ENCODE data around the gene DICER1.

DICER1 gene

GRCh38 chr14:95121911-95122620 is 35.3 kb downstream of the DICER1 start:
- DNase-seq (ENCODE audit: low read depth) = no peak
- TF ChIP-seq CTCF (IDR thresholded peaks at IDR 0.05; ENCODE audit: low read depth, low read length, missing control alignments) = no peak
- H3K4me3 ChIP-seq (ENCODE audit: low read depth, low read length) = no peak overlapping the region
- in situ Hi-C loops (cut with HindIII; ENCODE audit: low sequenced_read_pairs) = no loop called here

GRCh38 chr14:95119336-95119735 is 38.0 kb downstream of the DICER1 start:
- no peak for DNase-seq (ENCODE audit: low read depth)
- no peak for TF ChIP-seq CTCF (IDR thresholded peaks at IDR 0.05; ENCODE audit: low read depth, low read length, missing control alignments)
- H3K4me3 ChIP-seq (ENCODE audit: low read depth, low read length) = no peak overlapping the region
- in situ Hi-C loops (cut with HindIII; ENCODE audit: low sequenced_read_pairs) = no loop called here

- in situ Hi-C loops (cut with HindIII; ENCODE audit: low sequenced_read_pairs) = no loop called here
These were observed 39.2 kb downstream of the DICER1 start for GRCh38 chr14:95117937-95118721.

GRCh38 chr14:95113476-95113875 is 43.9 kb downstream of the DICER1 start:
- in situ Hi-C loops (cut with HindIII; ENCODE audit: low sequenced_read_pairs) = no loop called here
- DNase-seq (ENCODE audit: low read depth) = no peak
- no peak overlapping the region for H3K4me3 ChIP-seq (ENCODE audit: low read depth, low read length)
- TF ChIP-seq CTCF (IDR thresholded peaks at IDR 0.05; ENCODE audit: low read depth, low read length, missing control alignments) = no peak

More at GRCh38 chr14:95117937-95118721, 39.2 kb downstream of the DICER1 start:
- TF ChIP-seq CTCF (IDR thresholded peaks at IDR 0.05; ENCODE audit: low read depth, low read length, missing control alignments) = no peak
- no peak for DNase-seq (ENCODE audit: low read depth)
- H3K4me3 ChIP-seq (ENCODE audit: low read depth, low read length) = no peak overlapping the region

- in situ Hi-C loops (cut with HindIII; ENCODE audit: low sequenced_read_pairs) = no loop called here
- TF ChIP-seq CTCF (IDR thresholded peaks at IDR 0.05; ENCODE audit: low read depth, low read length, missing control alignments) = no peak
- no peak overlapping the region for H3K4me3 ChIP-seq (ENCODE audit: low read depth, low read length)
- no peak for DNase-seq (ENCODE audit: low read depth)
These were observed 45.7 kb downstream of the DICER1 start for GRCh38 chr14:95111507-95112164.

- DNase-seq (ENCODE audit: low read depth) = no peak
- in situ Hi-C loops (cut with HindIII; ENCODE audit: low sequenced_read_pairs) = no loop called here
- no peak overlapping the region for H3K4me3 ChIP-seq (ENCODE audit: low read depth, low read length)
- no peak for TF ChIP-seq CTCF (IDR thresholded peaks at IDR 0.05; ENCODE audit: low read depth, low read length, missing control alignments)
These were observed 47.2 kb downstream of the DICER1 start for GRCh38 chr14:95110178-95110577.
